Skeletal muscle satellite cell (primary cell): ENCODE measurements around the gene IFI27.

ENCODE experiments used
- H3K27me3 ChIP-seq: 2 replicates; pipeline ENCODE4 v1.7.0; 2013; ENCODE audit warnings: low read length; ENCODE audit not compliant: control insufficient read depth, insufficient read depth
- H3K36me3 ChIP-seq: 2 replicates; pipeline ENCODE4 v1.7.0; 2013; ENCODE audit warnings: mild to moderate bottlenecking, control low read depth, low read length; ENCODE audit not compliant: insufficient read depth
- H3K4me1 ChIP-seq: 2 replicates; pipeline ENCODE4 v1.7.0; 2013; ENCODE audit warnings: low read length; ENCODE audit not compliant: control insufficient read depth, insufficient read depth
- H3K4me2 ChIP-seq: 2 replicates; pipeline ENCODE4 v1.7.0; 2013; ENCODE audit warnings: mild to moderate bottlenecking, low read length
- H3K4me3 ChIP-seq: 2 replicates; pipeline ENCODE4 v1.7.0; 2013; ENCODE audit warnings: low read length
- H3K9ac ChIP-seq: 2 replicates; pipeline ENCODE4 v1.7.0; 2013; ENCODE audit warnings: mild to moderate bottlenecking, low read depth, low read length, moderate library complexity
- H3K9me3 ChIP-seq: replicated peaks from 2 replicates; pipeline ENCODE4 v1.7.0; 2013; ENCODE audit warnings: mild to moderate bottlenecking, control low read depth, low read length

The IFI27 gene

DNA sequence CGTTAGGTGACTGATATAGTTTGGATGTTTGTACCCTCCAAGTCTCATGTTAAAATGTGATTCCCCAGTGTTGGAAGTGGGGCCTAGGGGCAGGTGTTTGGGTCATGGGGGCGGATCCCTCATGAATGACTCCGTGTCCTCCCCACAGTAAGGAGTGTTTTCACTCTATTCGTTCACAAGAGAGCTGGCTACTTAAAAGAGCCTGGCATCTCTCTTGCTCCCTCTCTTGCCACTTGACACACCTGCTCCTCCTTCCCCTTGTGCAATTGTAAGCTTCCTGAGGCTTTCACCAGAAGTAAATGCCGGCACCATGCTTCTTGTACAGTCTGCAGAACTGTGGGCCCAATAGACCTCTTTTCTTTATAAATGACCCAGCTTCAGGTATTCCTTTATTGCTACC is 16.3 kb downstream of the IFI27 start:
- H3K4me2 ChIP-seq, result no peak overlapping the region
- no peaks in the 10 kb centered on the region for H3K9me3 ChIP-seq
- H3K4me3 ChIP-seq, result no peak overlapping the region
- no peaks in the 10 kb centered on the region for H3K27me3 ChIP-seq
- H3K9ac ChIP-seq, result no peak overlapping the region
- peaks cover 7% of the 10 kb centered on the region for H3K36me3 ChIP-seq
- peaks cover 19% of the 10 kb centered on the region for H3K4me1 ChIP-seq

DNA sequence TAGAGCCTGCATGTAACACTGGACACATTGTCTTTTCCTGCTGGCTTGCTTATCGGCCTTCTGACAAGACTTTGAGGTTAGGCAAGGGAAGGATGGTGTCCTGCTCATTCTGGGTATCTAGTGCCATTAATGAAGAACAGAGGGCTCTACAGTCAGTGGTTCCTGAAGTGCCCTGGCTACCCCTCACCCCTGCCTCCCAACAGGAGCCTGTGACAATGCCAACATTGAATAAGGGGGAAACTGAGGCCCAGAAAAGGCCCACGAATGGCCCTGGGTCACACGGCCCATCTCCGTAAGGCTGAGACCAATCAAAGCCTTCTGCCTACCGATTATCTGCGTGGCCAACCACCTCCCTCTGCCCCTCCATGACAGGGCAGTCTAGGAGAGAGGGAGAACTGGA is 16.8 kb downstream of the IFI27 start:
- Histone ChIP-seq H3K9ac (no peak overlapping the region), H3K27me3 (no peaks in the 10 kb centered on the region), H3K4me3 (no peak overlapping the region), H3K4me2 (no peak overlapping the region), H3K9me3 (no peaks in the 10 kb centered on the region), H3K36me3 (peaks cover 7% of the 10 kb centered on the region), H3K4me1 (peaks cover 17% of the 10 kb centered on the region)

DNA sequence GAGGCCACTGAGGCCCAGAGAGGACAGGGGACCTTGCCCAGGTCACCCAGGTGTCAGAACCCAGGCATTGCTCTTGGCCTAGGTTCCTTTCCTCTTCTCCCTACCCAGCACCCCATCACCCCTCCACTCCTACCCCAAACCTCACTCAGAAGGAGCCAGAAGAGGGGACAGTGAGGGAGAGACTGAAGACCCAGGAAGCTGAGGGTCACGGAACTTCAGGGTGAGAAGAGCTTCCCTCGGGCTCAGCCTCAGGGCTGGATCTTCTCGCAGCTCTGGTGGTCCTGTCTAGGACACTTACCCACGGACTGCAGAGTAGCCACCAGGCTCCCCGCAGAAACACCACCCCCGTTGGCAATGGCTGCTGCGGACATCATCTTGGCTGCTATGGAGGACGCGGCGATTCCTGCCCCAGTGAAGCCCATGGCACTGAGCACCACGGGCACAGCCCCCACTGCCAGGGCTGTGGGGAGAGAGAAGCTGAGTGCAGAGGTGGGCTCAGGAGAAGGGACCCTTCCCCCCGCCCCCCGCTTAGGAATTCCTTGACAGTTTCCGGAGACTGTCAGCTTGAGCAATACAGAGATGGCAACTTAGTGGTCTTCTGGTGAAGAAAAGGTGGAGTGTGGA is 17.8 kb downstream of the IFI27 start:
- peaks cover 17% of the 10 kb centered on the region for H3K4me1 ChIP-seq
- H3K4me2 ChIP-seq, result peak overlapping the region; percentile 96
- peaks cover 7% of the 10 kb centered on the region for H3K36me3 ChIP-seq
- no peaks in the 10 kb centered on the region for H3K9me3 ChIP-seq
- peak overlapping the region; percentile 83 for H3K4me3 ChIP-seq
- H3K9ac ChIP-seq, result peak overlapping the region; percentile 83
- peaks cover under 1% of the 10 kb centered on the region for H3K27me3 ChIP-seq

GRCh38 chr14:94129111-94129757 is 18.7 kb downstream of the IFI27 start, which contains the start of gene IFI27L2:
IFI27L2 (minus strand) TSS chr14:94129604; CDS start chr14:94129564, 40 bp downstream.
- Histone ChIP-seq H3K4me3 (peak within 1 kb of the TSS; percentile 83), H3K9ac (peak within 1 kb of the TSS; percentile 83), H3K9me3 (no peaks in the 10 kb centered on the region), H3K4me2 (peak within 1 kb of the TSS; percentile 96), H3K4me1 (peaks cover 17% of the 10 kb centered on the region), H3K27me3 (peaks cover 6% of the 10 kb centered on the region), H3K36me3 (peaks cover 7% of the 10 kb centered on the region)

- peaks cover 6% of the 10 kb centered on the region for H3K27me3 ChIP-seq
- H3K9ac ChIP-seq, result peak overlapping the region; percentile 83
- peaks cover 7% of the 10 kb centered on the region for H3K36me3 ChIP-seq
- H3K4me3 ChIP-seq, result peak overlapping the region; percentile 83
- peaks cover 17% of the 10 kb centered on the region for H3K4me1 ChIP-seq
- H3K9me3 ChIP-seq, result no peaks in the 10 kb centered on the region
- H3K4me2 ChIP-seq, result peak overlapping the region; percentile 96
Measured at GRCh38 chr14:94129758-94130414, 19.4 kb downstream of the IFI27 start.

DNA sequence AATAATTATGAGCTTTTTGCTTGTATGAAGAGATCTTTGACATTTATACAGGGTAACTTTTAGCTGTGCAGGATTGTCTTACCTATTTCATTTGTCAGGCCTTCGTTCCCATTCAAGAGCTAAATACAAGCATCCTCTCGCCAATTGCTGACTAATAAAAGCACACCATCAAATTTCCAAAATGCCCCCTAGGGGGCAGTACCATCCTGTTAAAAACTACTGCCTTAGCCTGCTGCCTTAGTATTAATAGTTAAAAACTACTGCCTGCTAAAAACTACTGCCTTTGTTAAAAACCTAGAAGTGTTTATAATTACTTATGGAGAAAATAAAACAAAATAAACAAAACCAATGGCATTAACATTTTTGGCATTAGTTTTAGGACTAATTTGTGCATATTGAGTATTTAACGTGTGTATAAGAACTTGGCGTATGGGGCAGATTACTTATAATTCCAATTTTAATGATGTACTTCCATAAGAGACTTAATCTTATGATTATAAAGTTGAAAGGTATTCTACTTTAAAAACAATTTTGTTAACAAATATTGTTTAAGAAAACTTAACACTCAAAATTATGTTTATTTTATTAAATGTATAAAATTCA is 21.9 kb downstream of the IFI27 start:
- Histone ChIP-seq H3K9me3 (no peaks in the 10 kb centered on the region), H3K4me2 (no peak overlapping the region), H3K27me3 (peaks cover 10% of the 10 kb centered on the region), H3K4me1 (peaks cover 17% of the 10 kb centered on the region), H3K36me3 (peaks cover 3% of the 10 kb centered on the region), H3K9ac (no peak overlapping the region), H3K4me3 (no peak overlapping the region)

- Histone ChIP-seq H3K4me2 (no peak overlapping the region), H3K9ac (no peak overlapping the region), H3K9me3 (no peaks in the 10 kb centered on the region), H3K27me3 (peaks cover 34% of the 10 kb centered on the region), H3K4me3 (no peak overlapping the region), H3K4me1 (no peaks in the 10 kb centered on the region), H3K36me3 (no peaks in the 10 kb centered on the region)
Measured at GRCh38 chr14:94135476-94135875, 24.9 kb downstream of the IFI27 start.

- peaks cover 34% of the 10 kb centered on the region for H3K27me3 ChIP-seq
- H3K4me1 ChIP-seq, result no peaks in the 10 kb centered on the region
- no peak overlapping the region for H3K4me3 ChIP-seq
- H3K4me2 ChIP-seq, result peak overlapping the region; percentile 60
- H3K9me3 ChIP-seq, result no peaks in the 10 kb centered on the region
- H3K36me3 ChIP-seq, result no peaks in the 10 kb centered on the region
- H3K9ac ChIP-seq, result no peak overlapping the region
Measured at GRCh38 chr14:94136575-94137331, 26.2 kb downstream of the IFI27 start.

DNA sequence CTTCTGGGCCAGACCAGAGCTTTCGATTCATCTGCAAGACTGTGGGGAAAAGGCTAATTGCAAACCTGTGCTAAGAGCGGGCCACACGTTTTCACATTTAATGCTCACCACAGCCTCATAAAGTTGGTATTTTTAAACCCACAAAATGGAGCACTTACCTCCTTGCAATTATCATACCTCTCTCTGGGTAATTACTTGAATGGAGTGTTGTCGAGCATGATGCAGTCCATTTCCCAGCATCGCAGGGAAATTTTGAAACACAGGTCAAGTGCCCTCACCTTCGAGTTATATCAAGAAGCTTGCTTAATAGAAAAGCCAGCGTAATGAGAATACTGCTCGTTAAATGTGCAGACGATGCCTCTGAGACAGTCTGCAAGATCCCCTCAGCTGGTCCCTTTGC is 27.7 kb downstream of the IFI27 start:
- H3K9me3 ChIP-seq, result no peaks in the 10 kb centered on the region
- no peak overlapping the region for H3K4me3 ChIP-seq
- H3K36me3 ChIP-seq, result no peaks in the 10 kb centered on the region
- H3K9ac ChIP-seq, result no peak overlapping the region
- H3K4me2 ChIP-seq, result no peak overlapping the region
- H3K27me3 ChIP-seq, result peaks cover 34% of the 10 kb centered on the region
- no peaks in the 10 kb centered on the region for H3K4me1 ChIP-seq

GRCh38 chr14:94139006-94139405 is 28.5 kb downstream of the IFI27 start:
- peaks cover 28% of the 10 kb centered on the region for H3K27me3 ChIP-seq
- H3K9ac ChIP-seq, result no peak overlapping the region
- no peak overlapping the region for H3K4me3 ChIP-seq
- H3K4me2 ChIP-seq, result no peak overlapping the region
- H3K4me1 ChIP-seq, result no peaks in the 10 kb centered on the region
- H3K9me3 ChIP-seq, result no peaks in the 10 kb centered on the region
- no peaks in the 10 kb centered on the region for H3K36me3 ChIP-seq

GRCh38 chr14:94139421-94139820 is 28.9 kb downstream of the IFI27 start:
- H3K36me3 ChIP-seq, result no peaks in the 10 kb centered on the region
- no peak overlapping the region for H3K4me2 ChIP-seq
- no peaks in the 10 kb centered on the region for H3K4me1 ChIP-seq
- no peak overlapping the region for H3K9ac ChIP-seq
- no peak overlapping the region for H3K4me3 ChIP-seq
- H3K27me3 ChIP-seq, result peaks cover 28% of the 10 kb centered on the region
- H3K9me3 ChIP-seq, result no peaks in the 10 kb centered on the region
